HepG2 (cell line): ENCODE measurements around the gene CAMK1G. TPM values are rescaled to one million over a fixed set of nuclear protein-coding genes. Genes with fewer than 3 reads are reported as not detected.

Source experiments
- ATAC-seq: fragments of 200-7000 bp; cut with Tn5 transposase; 3 replicates; pipeline ENCODE4 v1.9.1; 2020; ENCODE audit warnings: mild to moderate bottlenecking, moderate library complexity
- BruUV-seq: library from RNA; stranded (reverse); fragments of 400-500 nt; replicated peaks from 2 replicates; lab custom pipeline; 2021; lab: Mats Ljungman, UMichigan
- CTCF ChIA-PET: fragments of 300-600 bp; formaldehyde crosslinking; extraction: SDS; loops from one replicate; lab custom pipeline; 2021; ENCODE audit warnings: low total read pairs, inconsistent platforms, low intra/inter-chr PET ratio; lab: Yijun Ruan, JAX
- POLR2A ChIA-PET: fragments of 350-600 bp; sonication (Branson Sonifier 250); formaldehyde crosslinking; loops from one replicate; lab custom pipeline; 2020; ENCODE audit warnings: antibody characterized with exemption, inconsistent platforms; lab: Yijun Ruan, JAX
- DNase-seq: peaks from one replicate; pipeline ENCODE4 v3.0.0-alpha.2; 2015; ENCODE audit warnings: low spot score
- FAIRE-seq: peaks from 3 replicates; lab custom pipeline; 2011; peaks lifted over from hg19 to GRCh38; lab: Jason Lieb, UNC
- H2AFZ ChIP-seq: one replicate; pipeline ENCODE4 v1.6.1; 2011; ENCODE audit warnings: low read length, inconsistent platforms
- H3K27ac ChIP-seq: fragments of 300-600 bp; 3 replicates; pipeline ENCODE4 v1.8.0; 2011; ENCODE audit warnings: mixed run types, mild to moderate bottlenecking, mixed read lengths, low read length, inconsistent platforms; ENCODE audit not compliant: insufficient read depth; ENCODE audit errors: extremely low read length
- H3K27me3 ChIP-seq, 2 experiments: fragments of 200-600 bp in 1 of 2; 2 replicates in 1 of 2; 3 replicates in 1 of 2; pipeline versions ENCODE4 v1.6.0 to v1.8.0; 2011; ENCODE audit warnings: low read length in 2 of 2, mild to moderate bottlenecking in 2 of 2, moderate library complexity in 2 of 2, inconsistent platforms in 1 of 2; ENCODE audit not compliant: insufficient read depth in 2 of 2, control insufficient read depth in 1 of 2
- H3K36me3 ChIP-seq, 2 experiments: fragments of 200-600 bp in 1 of 2; replicated peaks in 1 of 2; 2 replicates in 1 of 2; 3 replicates in 1 of 2; pipeline versions ENCODE4 v1.5.1 to v1.8.0; 2011; ENCODE audit warnings: low read length in 2 of 2, inconsistent platforms in 1 of 2; ENCODE audit not compliant: insufficient read depth in 2 of 2, control insufficient read depth in 1 of 2
- H3K4me1 ChIP-seq: 2 replicates; pipeline ENCODE4 v1.5.1; 2012; ENCODE audit warnings: low read length, inconsistent platforms; ENCODE audit not compliant: insufficient read depth
- H3K4me2 ChIP-seq: 2 replicates; pipeline ENCODE4 v1.6.0; 2011; ENCODE audit warnings: low read depth, low read length, inconsistent platforms
- H3K4me3 ChIP-seq, 3 experiments: fragments of 200-600 bp in 1 of 3; sonication (generic), shearing (Covaris generic) in 1 of 3; replicated peaks in 1 of 3; 2 replicates each; pipeline ENCODE4 v1.5.1; 2011 to 2016; ENCODE audit warnings: low read length in 3 of 3, inconsistent platforms in 2 of 3, low read depth in 2 of 3, mild to moderate bottlenecking in 2 of 3, control low read depth in 1 of 3, mixed read lengths in 1 of 3; ENCODE audit not compliant: insufficient read depth in 1 of 3
- H3K79me2 ChIP-seq: one replicate; pipeline ENCODE4 v1.6.1; 2011; ENCODE audit warnings: low read length, inconsistent platforms; ENCODE audit not compliant: insufficient read depth
- H3K9ac ChIP-seq: 2 replicates; pipeline ENCODE4 v1.6.0; 2011; ENCODE audit warnings: mild to moderate bottlenecking, low read depth, low read length, inconsistent platforms; ENCODE audit not compliant: insufficient read depth
- H3K9me3 ChIP-seq: 2 replicates; pipeline ENCODE4 v1.5.1; 2012; ENCODE audit warnings: mild to moderate bottlenecking, low read length
- H4K20me1 ChIP-seq: 2 replicates; pipeline ENCODE4 v1.6.0; 2011; ENCODE audit warnings: inconsistent platforms, mild to moderate bottlenecking, low read length, moderate library complexity; ENCODE audit not compliant: insufficient read depth
- CEBPG ChIP-seq: IDR thresholded peaks from 2 replicates; pipeline ENCODE4 v1.6.1; 2016
- HMG20A ChIP-seq: IDR thresholded peaks from 2 replicates; pipeline ENCODE4 v1.6.1; 2016; ENCODE audit warnings: borderline replicate concordance
- KMT2B ChIP-seq: IDR thresholded peaks from 2 replicates; pipeline ENCODE4 v1.6.1; 2016; ENCODE audit warnings: missing genetic modification reagents, missing compliant biosample characterization
- SMAD9 ChIP-seq: sonication (generic); formaldehyde crosslinking; IDR thresholded peaks from 2 replicates; pipeline ENCODE4 v1.5.1; 2020; ENCODE audit warnings: mild to moderate bottlenecking, missing genetic modification reagents
- ZNF282 ChIP-seq: fragments of 450-650 bp; IDR thresholded peaks from 2 replicates; pipeline ENCODE4 v1.6.1; 2018; ENCODE audit not compliant: partially characterized antibody
- WGBS: methylation state at CpG from one replicate; pipeline ENCODE4 v1.1.6; 2017; ENCODE audit warnings: low lambda C conversion rate; 5-methylcytosine and 5-hydroxymethylcytosine counted together
- in situ Hi-C: cut with HindIII; loops from 2 replicates; pipeline ENCODE4 v1.10.0; 2017; ENCODE audit warnings: low pct_unique_long_range_greater_than_20kb; ENCODE audit not compliant: extremely low pct_ligation_motif_present
- intact Hi-C: fragments of 100-400 bp; cut with micrococcal nuclease; formaldehyde crosslinking; loops from one replicate; pipeline ENCODE4 v1.10.0; 2022; ENCODE audit not compliant: unreplicated experiment
- polyA plus RNA-seq, 8 experiments: library from polyadenylated mRNA; depleted of rRNA in 3 of 8; stranded (reverse) in 7 of 8; unstranded in 1 of 8; fragments of >200 nt; fragmentation: Illumina TruSeq in 4 of 8; extraction: Trizol in 4 of 8; gene quantifications; 2 replicates each; pipeline versions ENCODE4 v1.2.1 to v1.2.3, GENCODE V29; 2011 to 2016; ENCODE audit warnings: low read depth in 4 of 8, missing spikeins in 1 of 8, mixed read lengths in 1 of 8; ENCODE audit not compliant: insufficient read depth in 1 of 8
- total RNA-seq, 5 experiments: library from RNA; depleted of rRNA; stranded (reverse); fragments of >200 nt; fragmentation: Illumina TruSeq; extraction: Trizol; gene quantifications; 2 replicates each; pipeline ENCODE4 v1.2.3, GENCODE V29; 2016; ENCODE audit warnings: low read depth in 1 of 5
- TF ChIP-seq, protein P1 (sequence below): sonication (generic); formaldehyde crosslinking; IDR thresholded peaks from 2 replicates; pipeline ENCODE4 v1.5.0; 2020; ENCODE audit warnings: missing genetic modification reagents
- TF ChIP-seq, protein P2 (sequence below), 2 experiments: fragments of 450-650 bp in 1 of 2; sonication (generic) in 1 of 2; formaldehyde crosslinking; IDR thresholded peaks; 2 replicates each; pipeline versions ENCODE4 v1.5.0 to v1.8.0; 2020 to 2022; ENCODE audit warnings: mild to moderate bottlenecking in 1 of 2, missing genetic modification reagents in 1 of 2
- TF ChIP-seq, protein P3 (sequence below): sonication (generic); formaldehyde crosslinking; IDR thresholded peaks from 2 replicates; pipeline ENCODE4 v1.4.0; 2020; ENCODE audit warnings: missing genetic modification reagents
- TF ChIP-seq, protein P4 (sequence below): sonication (generic); formaldehyde crosslinking; IDR thresholded peaks from 2 replicates; pipeline ENCODE4 v1.5.1; 2020; ENCODE audit warnings: missing genetic modification reagents, mild to moderate bottlenecking, borderline replicate concordance

Gene CAMK1G
- total and polyA plus RNA-seq, 2 of the 13 experiments (the other 11 are each of a cell fraction or from before 2014, with no cell fraction given) = not detected

DNA sequence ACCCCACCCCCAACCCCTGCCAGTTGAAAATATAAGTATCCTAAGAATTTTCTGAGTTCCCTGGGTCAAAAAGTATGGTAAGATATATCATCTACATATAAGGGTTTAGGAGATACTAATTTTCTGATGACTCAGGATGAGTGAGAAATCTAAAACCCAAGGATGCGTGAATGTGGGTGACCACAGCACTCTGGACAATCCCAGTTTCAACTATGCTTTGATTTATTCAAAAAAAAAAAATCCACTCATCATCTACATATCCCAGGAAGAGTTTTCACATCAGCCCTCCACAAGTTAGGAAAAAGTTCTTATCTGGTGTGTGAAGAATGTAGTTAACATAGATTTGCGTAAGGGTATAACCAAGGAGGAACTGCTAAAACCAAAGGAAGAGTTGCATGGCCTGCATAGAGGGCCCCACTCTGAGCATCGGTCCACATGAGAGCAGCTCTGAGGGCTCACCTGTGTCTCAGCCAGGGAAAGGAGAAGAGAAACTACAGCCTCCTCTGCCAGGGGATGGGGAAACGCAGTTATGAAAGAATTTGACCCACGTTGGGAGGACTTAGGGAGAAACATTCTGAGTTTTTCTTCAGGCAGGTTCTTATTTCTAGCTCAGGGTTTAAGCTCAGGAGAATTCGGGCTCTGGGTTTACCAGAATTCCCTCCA, 50.0 kb downstream of the CAMK1G start:
- TF ChIP-seq ZNF282 (no peak), KMT2B (CRISPR knock-in tag) (no peak), CEBPG (CRISPR knock-in tag) (no peak), SMAD9 (CRISPR knock-in tag) (no peak), HMG20A (CRISPR knock-in tag) (no peak)
- TF ChIP-seq, protein P1, sequence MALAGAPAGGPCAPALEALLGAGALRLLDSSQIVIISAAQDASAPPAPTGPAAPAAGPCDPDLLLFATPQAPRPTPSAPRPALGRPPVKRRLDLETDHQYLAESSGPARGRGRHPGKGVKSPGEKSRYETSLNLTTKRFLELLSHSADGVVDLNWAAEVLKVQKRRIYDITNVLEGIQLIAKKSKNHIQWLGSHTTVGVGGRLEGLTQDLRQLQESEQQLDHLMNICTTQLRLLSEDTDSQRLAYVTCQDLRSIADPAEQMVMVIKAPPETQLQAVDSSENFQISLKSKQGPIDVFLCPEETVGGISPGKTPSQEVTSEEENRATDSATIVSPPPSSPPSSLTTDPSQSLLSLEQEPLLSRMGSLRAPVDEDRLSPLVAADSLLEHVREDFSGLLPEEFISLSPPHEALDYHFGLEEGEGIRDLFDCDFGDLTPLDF (CRISPR knock-in tag) = no peak
- TF ChIP-seq, protein P2, sequence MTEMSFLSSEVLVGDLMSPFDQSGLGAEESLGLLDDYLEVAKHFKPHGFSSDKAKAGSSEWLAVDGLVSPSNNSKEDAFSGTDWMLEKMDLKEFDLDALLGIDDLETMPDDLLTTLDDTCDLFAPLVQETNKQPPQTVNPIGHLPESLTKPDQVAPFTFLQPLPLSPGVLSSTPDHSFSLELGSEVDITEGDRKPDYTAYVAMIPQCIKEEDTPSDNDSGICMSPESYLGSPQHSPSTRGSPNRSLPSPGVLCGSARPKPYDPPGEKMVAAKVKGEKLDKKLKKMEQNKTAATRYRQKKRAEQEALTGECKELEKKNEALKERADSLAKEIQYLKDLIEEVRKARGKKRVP (CRISPR knock-in tag; IDR thresholded peaks at IDR 0.05) = no peak
- TF ChIP-seq, protein P3, sequence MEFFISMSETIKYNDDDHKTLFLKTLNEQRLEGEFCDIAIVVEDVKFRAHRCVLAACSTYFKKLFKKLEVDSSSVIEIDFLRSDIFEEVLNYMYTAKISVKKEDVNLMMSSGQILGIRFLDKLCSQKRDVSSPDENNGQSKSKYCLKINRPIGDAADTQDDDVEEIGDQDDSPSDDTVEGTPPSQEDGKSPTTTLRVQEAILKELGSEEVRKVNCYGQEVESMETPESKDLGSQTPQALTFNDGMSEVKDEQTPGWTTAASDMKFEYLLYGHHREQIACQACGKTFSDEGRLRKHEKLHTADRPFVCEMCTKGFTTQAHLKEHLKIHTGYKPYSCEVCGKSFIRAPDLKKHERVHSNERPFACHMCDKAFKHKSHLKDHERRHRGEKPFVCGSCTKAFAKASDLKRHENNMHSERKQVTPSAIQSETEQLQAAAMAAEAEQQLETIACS = no peak
- TF ChIP-seq, protein P4, sequence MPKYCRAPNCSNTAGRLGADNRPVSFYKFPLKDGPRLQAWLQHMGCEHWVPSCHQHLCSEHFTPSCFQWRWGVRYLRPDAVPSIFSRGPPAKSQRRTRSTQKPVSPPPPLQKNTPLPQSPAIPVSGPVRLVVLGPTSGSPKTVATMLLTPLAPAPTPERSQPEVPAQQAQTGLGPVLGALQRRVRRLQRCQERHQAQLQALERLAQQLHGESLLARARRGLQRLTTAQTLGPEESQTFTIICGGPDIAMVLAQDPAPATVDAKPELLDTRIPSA (CRISPR knock-in tag) = no peak
- intact Hi-C loops = no loop called here
- Histone ChIP-seq H3K9me3 (no peaks in the 10 kb centered on the region), H3K9ac (no peak overlapping the region), H3K4me2 (no peak overlapping the region), H4K20me1 (no peaks in the 10 kb centered on the region), H3K27me3 (no peaks in the 10 kb centered on the region), H3K36me3 (no peaks in the 10 kb centered on the region), H3K4me3 (no peak overlapping the region), H3K79me2 (no peaks in the 10 kb centered on the region), H2AFZ (no peak overlapping the region), H3K4me1 (no peaks in the 10 kb centered on the region), H3K27ac (no peak overlapping the region)
- ChIA-PET CTCF (no interaction called here), POLR2A (no interaction called here)
- BruUV-seq = no TSS peak
- FAIRE-seq (no peak), DNase-seq (no peak), ATAC-seq (no peak)
- WGBS = 53% methylated on average over 6 of the region's 6 CpGs
- in situ Hi-C loops = no loop called here
